Activated CD4-positive, alpha-beta memory T cell treated with anti-CD3 and anti-CD28 coated beads for 36 hours (primary cell): Measurements from ENCODE around the gene KLHDC10. TPM values are rescaled to one million over a fixed set of nuclear protein-coding genes. Genes with fewer than 3 reads are reported as not detected.
A peak's percentile ranks its signal among the peaks of the same experiment; 100 is the strongest.
"Not testable (repeated sequence)": the region's sequence is repeated elsewhere in the genome, so short reads cannot be mapped to it uniquely, and the experiment has no call there.

Source experiments
- CTCF ChIA-PET: fragments of 350-600 bp; sonication (Branson Sonifier 250); formaldehyde crosslinking; loops from one replicate; lab custom pipeline; 2021; ENCODE audit warnings: antibody characterized with exemption, inconsistent platforms; lab: Charles Lee
- POLR2A ChIA-PET: fragments of 350-600 bp; sonication (Branson Sonifier 250); formaldehyde crosslinking; loops from one replicate; lab custom pipeline; 2021; ENCODE audit warnings: antibody characterized with exemption; lab: Charles Lee
- DNase-seq: peaks from one replicate; pipeline ENCODE4 v3.0.0-alpha.2; 2020
- H3K27ac Mint-ChIP-seq: one replicate; pipeline ENCODE4 v1.8.0; 2021; ENCODE audit warnings: mixed read lengths
- H3K27me3 Mint-ChIP-seq: one replicate; pipeline ENCODE4 v1.8.0; 2021; ENCODE audit warnings: mixed read lengths
- H3K36me3 Mint-ChIP-seq: one replicate; pipeline ENCODE4 v1.8.0; 2021; ENCODE audit warnings: mixed read lengths
- H3K4me1 Mint-ChIP-seq: one replicate; pipeline ENCODE4 v1.8.0; 2021; ENCODE audit warnings: low read depth, mixed read lengths
- H3K4me3 Mint-ChIP-seq: one replicate; pipeline ENCODE4 v1.8.0; 2021; ENCODE audit warnings: mild to moderate bottlenecking, mixed read lengths
- H3K9me3 Mint-ChIP-seq: one replicate; pipeline ENCODE4 v1.8.0; 2021; ENCODE audit warnings: mixed read lengths
- intact Hi-C: fragments of 100-400 bp; cut with micrococcal nuclease; formaldehyde crosslinking; loops from one replicate; pipeline ENCODE4 v1.15.1; 2023
- total RNA-seq, 2 experiments: library from RNA; stranded (reverse); gene quantifications; one replicate each; pipeline ENCODE4 v1.2.3, GENCODE V29; 2021

The KLHDC10 gene
- total RNA-seq, 2 experiments from 2014 or later: 16.4 to 16.8 TPM

GRCh38 chr7:130145424-130146100, 75.2 kb downstream of the KLHDC10 start:
- no peak overlapping the region for H3K27ac Mint-ChIP-seq
- intact Hi-C loops: no loop called here
- POLR2A ChIA-PET: no interaction called here

DNA sequence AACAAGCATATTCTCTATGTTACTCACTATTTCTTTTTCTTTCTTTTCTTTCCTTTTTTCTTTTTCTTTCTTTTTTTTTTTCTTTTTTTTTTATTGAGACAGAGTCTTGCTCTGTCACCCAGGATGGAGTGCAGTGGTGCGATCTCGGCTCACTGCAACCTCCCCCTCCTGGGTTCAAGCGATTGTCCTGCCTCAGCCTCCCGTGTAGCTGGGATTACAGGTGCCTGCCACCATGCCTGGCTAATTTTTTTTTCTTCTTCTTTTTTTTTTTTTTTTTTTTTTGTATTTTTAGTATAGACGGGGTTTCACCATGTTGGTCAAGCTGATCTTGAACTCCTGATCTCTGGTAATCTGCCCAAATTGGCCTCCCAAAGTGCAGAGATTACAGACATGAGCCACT, 75.8 kb downstream of the KLHDC10 start:
- DNase-seq, H3K27ac Mint-ChIP-seq, H3K36me3 Mint-ChIP-seq, H3K4me1 Mint-ChIP-seq, POLR2A ChIA-PET, H3K27me3 Mint-ChIP-seq, H3K4me3 Mint-ChIP-seq, intact Hi-C loops, H3K9me3 Mint-ChIP-seq, CTCF ChIA-PET: not testable (repeated sequence)

More at GRCh38 chr7:130145424-130146100, 75.2 kb downstream of the KLHDC10 start:
- H3K36me3 Mint-ChIP-seq: no peaks in the 10 kb centered on the region
- no peaks in the 10 kb centered on the region for H3K9me3 Mint-ChIP-seq
- H3K4me3 Mint-ChIP-seq: no peak overlapping the region
- H3K27me3 Mint-ChIP-seq: peaks cover 5% of the 10 kb centered on the region
- H3K4me1 Mint-ChIP-seq: peaks cover 4% of the 10 kb centered on the region
- no peak for DNase-seq
- CTCF ChIA-PET: interaction anchor here (1.1 kb wide), 1 partner anchor 74 kb away, joined by 3 read pairs; no protein-coding TSS in a partner anchor

- peaks cover 5% of the 10 kb centered on the region for H3K27me3 Mint-ChIP-seq
- no peaks in the 10 kb centered on the region for H3K9me3 Mint-ChIP-seq
- H3K4me1 Mint-ChIP-seq: peaks cover under 1% of the 10 kb centered on the region
- POLR2A ChIA-PET: no interaction called here
- H3K4me3 Mint-ChIP-seq: no peak overlapping the region
- intact Hi-C loops: no loop called here
- CTCF ChIA-PET: no interaction called here
- no peak for DNase-seq
- no peaks in the 10 kb centered on the region for H3K36me3 Mint-ChIP-seq
- H3K27ac Mint-ChIP-seq: no peak overlapping the region
Measured at GRCh38 chr7:130146693-130147405, 76.5 kb downstream of the KLHDC10 start.

- CTCF ChIA-PET: no interaction called here
- no peak for DNase-seq
- Mint-ChIP-seq H3K36me3 (no peaks in the 10 kb centered on the region), H3K4me1 (no peaks in the 10 kb centered on the region), H3K9me3 (no peaks in the 10 kb centered on the region), H3K27me3 (peaks cover 5% of the 10 kb centered on the region), H3K4me3 (no peak overlapping the region), H3K27ac (no peak overlapping the region)
- POLR2A ChIA-PET: no interaction called here
- intact Hi-C loops: no loop called here
Measured at GRCh38 chr7:130147710-130148325, 77.5 kb downstream of the KLHDC10 start.

- Mint-ChIP-seq H3K36me3 (no peaks in the 10 kb centered on the region), H3K27ac (no peak overlapping the region), H3K9me3 (no peaks in the 10 kb centered on the region), H3K4me3 (no peak overlapping the region), H3K27me3 (peaks cover 5% of the 10 kb centered on the region), H3K4me1 (no peaks in the 10 kb centered on the region)
- ChIA-PET POLR2A (no interaction called here), CTCF (no interaction called here)
- DNase-seq: no peak
- intact Hi-C loops: no loop called here
Measured at GRCh38 chr7:130148561-130148960, 78.2 kb downstream of the KLHDC10 start.

- H3K4me1 Mint-ChIP-seq: no peaks in the 10 kb centered on the region
- no peak overlapping the region for H3K4me3 Mint-ChIP-seq
- H3K27ac Mint-ChIP-seq: no peak overlapping the region
- intact Hi-C loops: no loop called here
- H3K36me3 Mint-ChIP-seq: no peaks in the 10 kb centered on the region
- H3K9me3 Mint-ChIP-seq: no peaks in the 10 kb centered on the region
- DNase-seq: no peak
- POLR2A ChIA-PET: no interaction called here
- CTCF ChIA-PET: no interaction called here
- H3K27me3 Mint-ChIP-seq: peaks cover 5% of the 10 kb centered on the region
Measured at GRCh38 chr7:130149281-130150139, 79.2 kb downstream of the KLHDC10 start.

DNA sequence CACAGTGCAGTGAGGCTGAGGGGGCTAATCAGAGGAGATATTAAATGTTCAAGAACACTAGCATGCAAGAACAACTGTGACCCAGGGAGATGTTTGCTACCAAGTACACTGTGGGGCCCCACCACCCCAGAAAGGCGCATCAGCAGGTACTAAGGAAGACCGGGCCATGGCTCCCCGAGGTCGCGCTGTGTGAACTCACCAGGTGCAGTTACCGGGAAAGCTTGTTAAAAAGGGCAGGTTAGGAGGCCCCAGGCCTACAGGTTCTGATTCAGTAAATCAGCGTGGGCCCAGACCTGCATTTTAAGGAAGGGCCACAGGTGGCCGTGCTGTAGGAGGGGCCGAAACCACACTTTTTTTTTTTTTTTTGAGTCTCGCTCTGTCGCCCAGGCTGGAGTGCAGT, 80.3 kb downstream of the KLHDC10 start:
- CTCF ChIA-PET: no interaction called here
- Mint-ChIP-seq H3K27ac (no peak overlapping the region), H3K27me3 (peaks cover 8% of the 10 kb centered on the region), H3K36me3 (no peaks in the 10 kb centered on the region), H3K9me3 (peaks cover 2% of the 10 kb centered on the region), H3K4me3 (no peak overlapping the region), H3K4me1 (no peaks in the 10 kb centered on the region)
- intact Hi-C loops: no loop called here
- POLR2A ChIA-PET: no interaction called here
- DNase-seq: no peak

DNA sequence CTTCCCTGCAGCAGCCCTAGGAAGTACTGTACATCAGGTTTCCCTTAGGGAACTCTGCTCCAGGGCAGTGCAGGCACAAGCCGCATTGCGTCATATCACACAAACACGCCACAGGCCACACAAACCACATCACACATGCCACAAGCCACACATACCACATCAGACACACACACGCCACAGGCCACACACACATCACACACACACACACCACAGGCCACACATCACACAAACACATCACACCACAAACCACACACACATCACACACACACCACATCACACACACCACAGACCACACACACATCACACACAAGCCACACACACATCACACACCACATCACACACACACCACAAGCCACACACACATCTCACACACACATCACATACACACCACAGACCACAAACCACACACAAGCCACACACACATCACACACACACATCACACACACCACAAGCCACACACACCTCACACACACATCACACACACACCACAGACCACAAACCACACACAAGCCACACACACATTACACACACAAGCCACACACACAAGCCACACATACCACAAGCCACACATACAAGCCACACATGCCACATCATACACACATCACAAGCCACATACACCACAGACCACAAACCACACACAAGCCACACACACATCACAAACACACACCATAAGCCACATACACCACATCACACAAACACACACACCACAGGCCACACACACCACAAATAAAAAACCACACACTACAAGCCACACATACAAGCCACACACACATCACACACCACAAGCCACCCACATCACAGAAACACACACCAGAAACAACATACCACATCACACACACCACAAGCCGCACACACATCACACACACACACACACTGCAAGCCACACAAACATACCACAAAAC, 81.5 kb downstream of the KLHDC10 start:
- H3K4me1 Mint-ChIP-seq: no peaks in the 10 kb centered on the region
- peaks cover 9% of the 10 kb centered on the region for H3K27me3 Mint-ChIP-seq
- DNase-seq: peak; percentile 61
- no peak overlapping the region for H3K4me3 Mint-ChIP-seq
- H3K27ac Mint-ChIP-seq: no peak overlapping the region
- H3K36me3 Mint-ChIP-seq: no peaks in the 10 kb centered on the region
- ChIA-PET POLR2A (no interaction called here), CTCF (no interaction called here)
- H3K9me3 Mint-ChIP-seq: peaks cover 6% of the 10 kb centered on the region
- intact Hi-C loops: no loop called here

DNA sequence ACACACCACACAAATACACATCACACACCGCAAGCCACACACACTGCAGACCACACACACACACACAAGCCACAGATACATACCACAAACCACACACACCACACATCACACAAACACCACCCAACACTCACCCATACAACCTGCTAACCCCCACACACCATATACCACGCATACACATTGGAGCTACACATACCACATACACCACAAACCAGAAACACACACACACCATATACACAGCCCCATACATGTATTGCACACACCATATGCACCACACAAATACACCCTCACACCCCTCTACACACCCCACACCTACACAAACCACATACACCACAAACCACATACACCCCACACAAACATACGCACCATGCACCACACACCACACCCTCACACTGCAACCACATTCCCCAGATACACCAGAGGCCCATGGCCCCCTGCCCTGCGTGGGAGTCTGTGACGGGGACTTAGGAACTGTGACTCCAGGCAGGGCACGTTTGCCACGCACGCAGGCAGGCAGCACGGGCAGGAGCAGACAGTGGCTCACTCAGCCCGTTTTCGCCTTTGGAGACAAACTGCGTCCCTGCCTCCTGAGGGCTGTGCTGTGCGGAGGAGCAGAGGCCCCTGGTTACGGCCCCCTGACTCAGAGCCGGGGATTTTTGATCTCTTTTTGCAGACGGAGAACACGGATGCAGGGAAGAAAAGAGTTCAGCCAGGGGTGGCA, 82.3 kb downstream of the KLHDC10 start:
- no peak overlapping the region for H3K4me3 Mint-ChIP-seq
- intact Hi-C loops: no loop called here
- POLR2A ChIA-PET: no interaction called here
- peaks cover 11% of the 10 kb centered on the region for H3K9me3 Mint-ChIP-seq
- H3K36me3 Mint-ChIP-seq: peaks cover 4% of the 10 kb centered on the region
- H3K27me3 Mint-ChIP-seq: peaks cover 9% of the 10 kb centered on the region
- no peaks in the 10 kb centered on the region for H3K4me1 Mint-ChIP-seq
- CTCF ChIA-PET: no interaction called here
- no peak overlapping the region for H3K27ac Mint-ChIP-seq
- peak; percentile 38 for DNase-seq

DNA sequence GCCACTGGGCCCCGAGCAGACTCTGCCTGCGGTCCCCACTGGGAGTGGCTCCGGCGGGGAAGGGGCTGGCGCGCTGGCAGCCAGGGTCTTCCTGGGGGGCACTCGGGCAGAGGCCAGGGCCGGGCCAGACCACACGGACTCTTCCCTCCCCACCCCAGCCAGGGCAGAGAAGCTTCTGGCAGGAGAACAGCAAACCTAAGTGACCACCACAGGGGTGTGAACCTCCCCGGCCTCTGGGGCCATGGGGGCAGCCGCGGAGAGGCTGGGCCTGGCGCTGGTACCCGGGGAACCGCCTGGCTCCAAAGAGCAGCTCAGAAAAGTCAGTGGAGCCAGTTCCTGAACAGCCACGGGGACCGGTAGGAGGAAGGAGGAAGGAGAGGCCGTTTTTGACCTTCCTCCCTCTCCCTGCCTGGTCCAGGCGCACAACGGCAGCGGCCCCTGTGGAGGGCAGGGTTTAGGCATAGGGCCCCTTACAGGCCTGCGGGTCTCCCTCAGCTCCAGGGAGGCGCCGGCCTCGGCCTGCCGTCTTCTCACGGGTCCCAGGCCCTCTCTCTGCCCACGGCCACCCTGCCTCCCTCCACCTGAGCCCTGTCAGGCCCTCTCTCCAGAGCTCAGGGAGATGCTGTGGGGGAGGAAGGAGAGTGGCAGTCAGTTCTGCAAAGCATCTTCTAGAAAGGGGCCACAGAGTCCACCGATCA, 83.0 kb downstream of the KLHDC10 start:
- DNase-seq: no peak
- no peak overlapping the region for H3K27ac Mint-ChIP-seq
- H3K4me3 Mint-ChIP-seq: no peak overlapping the region
- peaks cover 11% of the 10 kb centered on the region for H3K9me3 Mint-ChIP-seq
- intact Hi-C loops: no loop called here
- peaks cover 9% of the 10 kb centered on the region for H3K36me3 Mint-ChIP-seq
- POLR2A ChIA-PET: no interaction called here
- CTCF ChIA-PET: no interaction called here
- H3K4me1 Mint-ChIP-seq: no peaks in the 10 kb centered on the region
- peaks cover 7% of the 10 kb centered on the region for H3K27me3 Mint-ChIP-seq
